ENCODE measurements around the gene EFNA3.

EFNA3 gene

DNA sequence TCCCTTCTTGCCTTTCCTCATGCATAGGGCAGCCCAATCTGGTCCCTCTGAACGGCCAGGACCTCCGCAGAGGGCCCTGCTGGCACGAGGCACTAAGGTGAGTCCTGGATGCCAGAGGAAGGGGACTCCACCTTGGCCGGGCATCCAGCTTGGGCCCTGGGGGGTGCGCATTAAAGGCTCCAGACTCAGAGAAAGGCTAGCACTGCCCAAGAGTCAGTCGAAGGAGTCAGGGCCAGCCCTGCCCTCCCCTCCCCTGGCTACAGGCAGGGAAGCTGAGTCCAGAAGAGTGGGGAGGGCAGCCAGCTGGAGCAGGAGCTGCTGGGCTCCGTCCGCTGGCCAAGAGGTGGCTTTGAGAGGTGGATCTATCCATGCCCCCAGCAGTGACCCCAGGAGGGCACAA lies 17.9 kb upstream of the EFNA3 start:
- TF ChIP-seq, protein P1, sequence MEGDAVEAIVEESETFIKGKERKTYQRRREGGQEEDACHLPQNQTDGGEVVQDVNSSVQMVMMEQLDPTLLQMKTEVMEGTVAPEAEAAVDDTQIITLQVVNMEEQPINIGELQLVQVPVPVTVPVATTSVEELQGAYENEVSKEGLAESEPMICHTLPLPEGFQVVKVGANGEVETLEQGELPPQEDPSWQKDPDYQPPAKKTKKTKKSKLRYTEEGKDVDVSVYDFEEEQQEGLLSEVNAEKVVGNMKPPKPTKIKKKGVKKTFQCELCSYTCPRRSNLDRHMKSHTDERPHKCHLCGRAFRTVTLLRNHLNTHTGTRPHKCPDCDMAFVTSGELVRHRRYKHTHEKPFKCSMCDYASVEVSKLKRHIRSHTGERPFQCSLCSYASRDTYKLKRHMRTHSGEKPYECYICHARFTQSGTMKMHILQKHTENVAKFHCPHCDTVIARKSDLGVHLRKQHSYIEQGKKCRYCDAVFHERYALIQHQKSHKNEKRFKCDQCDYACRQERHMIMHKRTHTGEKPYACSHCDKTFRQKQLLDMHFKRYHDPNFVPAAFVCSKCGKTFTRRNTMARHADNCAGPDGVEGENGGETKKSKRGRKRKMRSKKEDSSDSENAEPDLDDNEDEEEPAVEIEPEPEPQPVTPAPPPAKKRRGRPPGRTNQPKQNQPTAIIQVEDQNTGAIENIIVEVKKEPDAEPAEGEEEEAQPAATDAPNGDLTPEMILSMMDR (IDR thresholded peaks at IDR 0.05), result no peak

DNA sequence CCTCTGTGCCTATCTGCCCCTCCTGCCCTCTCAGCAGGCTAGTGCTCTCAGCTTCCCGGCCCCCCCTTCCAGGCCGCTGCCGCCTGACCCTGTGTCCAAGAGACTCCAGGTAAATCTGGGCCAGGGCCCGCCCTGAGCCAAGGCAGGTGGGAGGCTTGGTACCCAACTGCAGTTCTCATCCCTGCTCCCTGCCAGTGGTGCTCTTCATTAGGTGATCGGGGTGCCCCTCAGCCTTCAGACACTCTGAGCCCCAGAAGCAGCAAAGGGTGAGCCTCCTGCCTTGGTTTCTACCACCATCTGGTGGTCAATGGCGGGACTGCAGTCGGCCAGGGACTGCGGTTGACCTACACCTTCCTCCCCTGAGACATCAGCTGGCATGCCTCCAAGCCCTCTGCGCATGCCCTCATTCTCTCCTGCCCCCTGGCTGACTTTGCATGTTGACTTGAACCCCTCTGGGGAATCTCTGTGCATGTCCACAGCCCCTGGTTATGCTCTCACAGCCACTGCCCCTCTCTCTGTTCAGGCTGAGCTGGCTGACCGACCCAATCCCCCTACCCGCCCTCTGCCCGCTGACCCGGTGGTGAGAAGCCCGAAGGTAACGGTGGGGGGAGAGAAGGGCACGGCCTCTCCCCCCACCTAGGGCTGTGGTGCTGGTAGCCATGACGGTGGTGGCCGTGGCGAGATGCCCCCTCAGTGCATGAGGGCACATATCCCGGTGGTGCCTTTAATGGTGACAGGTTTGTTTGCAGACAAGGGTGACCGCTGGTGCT lies 17.1 kb upstream of the EFNA3 start:
- TF ChIP-seq, protein P1 (IDR thresholded peaks at IDR 0.05), result peak; percentile 99

DNA sequence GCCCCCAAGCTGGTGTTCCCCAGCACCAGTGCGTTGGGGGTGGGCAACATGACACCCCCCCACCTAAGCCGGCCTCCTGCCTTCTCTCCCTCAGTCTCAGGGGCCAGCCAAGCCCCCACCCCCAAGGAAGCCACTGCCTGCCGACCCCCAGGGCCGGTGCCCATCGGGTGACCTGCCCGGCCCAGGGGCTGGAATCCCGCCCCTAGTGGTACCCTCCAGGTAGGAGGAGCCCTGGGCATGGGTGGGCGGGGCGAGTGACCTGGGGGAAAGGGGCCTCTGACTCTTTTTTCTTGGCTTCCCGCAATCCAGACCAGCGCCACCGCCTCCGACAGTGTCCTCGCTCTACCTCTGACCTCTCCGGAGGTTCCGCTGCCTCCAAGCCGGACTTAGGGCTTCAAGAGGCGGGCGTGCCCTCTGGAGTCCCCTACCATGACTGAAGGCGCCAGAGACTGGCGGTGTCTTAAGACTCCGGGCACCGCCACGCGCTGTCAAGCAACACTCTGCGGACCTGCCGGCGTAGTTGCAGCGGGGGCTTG lies 16.4 kb upstream of the EFNA3 start:
- TF ChIP-seq, protein P1 (IDR thresholded peaks at IDR 0.05), result no peak

DNA sequence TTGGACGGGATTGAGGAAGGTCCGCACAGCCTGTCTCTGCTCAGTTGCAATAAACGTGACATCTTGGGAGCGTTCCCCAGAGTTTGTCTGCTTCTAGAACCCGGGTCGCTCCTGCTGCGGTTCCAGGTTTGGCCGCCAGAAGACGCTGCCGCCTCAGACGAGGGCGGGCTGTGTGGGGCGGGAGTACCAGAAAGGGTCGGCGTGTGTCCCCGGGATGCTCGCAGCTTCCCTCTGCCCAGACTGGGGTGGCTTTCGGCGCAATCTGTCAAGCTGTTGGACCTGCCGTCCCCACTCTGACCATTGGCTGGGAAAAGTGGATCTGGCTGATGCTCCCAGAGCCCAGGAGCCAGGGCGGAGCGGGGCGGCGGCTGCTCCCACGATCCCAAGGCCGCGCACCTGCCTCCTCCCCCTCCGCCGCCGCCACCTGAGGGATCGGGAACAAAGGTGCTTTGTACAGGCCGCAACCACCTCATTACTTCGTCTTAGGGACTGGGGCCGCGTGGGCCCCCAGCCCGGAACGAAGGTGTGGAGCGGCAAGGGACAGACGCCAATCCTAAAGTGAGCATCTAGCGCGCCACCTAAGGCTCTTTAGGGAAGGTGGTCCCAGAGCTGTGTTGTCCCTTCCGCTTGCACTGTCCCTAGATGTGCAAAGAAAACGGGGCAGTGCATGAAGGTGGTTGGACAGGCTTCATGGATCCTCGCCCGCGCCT lies 15.8 kb upstream of the EFNA3 start:
- TF ChIP-seq, protein P1 (IDR thresholded peaks at IDR 0.05), result no peak

DNA sequence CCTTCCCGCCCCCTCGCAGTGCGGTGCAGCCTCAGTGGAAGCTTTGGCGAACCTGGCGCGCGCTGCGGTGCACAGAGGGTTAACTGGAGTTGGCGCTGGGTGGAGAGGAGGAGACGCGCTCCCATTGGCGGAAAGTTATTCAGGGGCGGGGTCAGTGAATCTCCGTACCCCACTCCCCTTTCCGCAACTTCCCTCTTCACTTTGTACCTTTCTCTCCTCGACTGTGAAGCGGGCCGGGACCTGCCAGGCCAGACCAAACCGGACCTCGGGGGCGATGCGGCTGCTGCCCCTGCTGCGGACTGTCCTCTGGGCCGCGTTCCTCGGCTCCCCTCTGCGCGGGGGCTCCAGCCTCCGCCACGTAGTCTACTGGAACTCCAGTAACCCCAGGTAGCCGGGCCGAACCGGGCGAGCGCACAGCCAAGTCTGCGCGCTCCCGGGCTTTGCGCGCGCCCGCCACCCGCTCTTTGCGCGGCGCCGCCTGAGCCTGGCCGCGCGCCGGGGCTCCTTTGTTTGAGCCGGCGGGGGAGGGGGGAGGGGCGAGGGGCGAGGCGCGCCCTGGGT lies 15.0 kb upstream of the EFNA3 start, which contains the start of gene EFNA4:
Gene EFNA4, plus strand, starts transcription at position 191 of the 561 bp plus-strand sequence. Its CDS starts 84 bp downstream, at position 275.
- TF ChIP-seq, protein P1 (IDR thresholded peaks at IDR 0.05), result no peak

DNA sequence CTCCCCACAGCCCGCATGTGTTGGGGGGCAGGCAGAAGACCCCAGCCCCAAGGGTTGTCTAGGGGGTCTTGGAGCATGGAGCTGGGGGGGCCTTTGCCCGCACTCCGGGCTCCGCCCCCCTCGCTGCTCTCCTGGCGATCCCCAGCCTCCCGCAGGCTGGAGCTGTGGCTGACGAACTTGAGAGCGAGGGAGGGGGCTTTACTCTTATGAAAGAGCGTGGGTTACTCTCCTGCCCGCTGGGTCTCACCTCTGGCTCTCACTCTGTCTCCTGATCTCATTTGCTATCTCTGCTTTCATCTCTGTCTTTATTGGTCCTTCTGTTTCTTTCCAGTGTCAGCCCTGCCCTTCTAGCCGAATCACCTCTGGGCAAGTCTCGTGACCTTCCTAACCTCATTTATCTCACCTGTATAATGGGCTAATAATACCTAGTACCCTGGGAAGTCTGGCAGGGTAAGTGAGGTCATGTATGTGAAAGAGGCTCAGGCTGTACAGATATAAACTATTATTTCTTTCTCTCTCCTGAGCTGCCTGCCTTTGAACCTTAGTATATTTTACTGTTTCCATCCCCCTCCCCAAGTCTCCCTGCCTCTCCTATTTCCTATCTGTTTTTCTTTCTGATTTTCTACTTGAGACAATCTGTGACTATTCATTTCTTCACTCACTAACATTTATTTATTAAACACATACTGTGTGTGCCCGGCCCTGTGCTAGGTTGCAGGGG lies 14.4 kb upstream of the EFNA3 start:
- TF ChIP-seq, protein P1 (IDR thresholded peaks at IDR 0.05), result no peak

DNA sequence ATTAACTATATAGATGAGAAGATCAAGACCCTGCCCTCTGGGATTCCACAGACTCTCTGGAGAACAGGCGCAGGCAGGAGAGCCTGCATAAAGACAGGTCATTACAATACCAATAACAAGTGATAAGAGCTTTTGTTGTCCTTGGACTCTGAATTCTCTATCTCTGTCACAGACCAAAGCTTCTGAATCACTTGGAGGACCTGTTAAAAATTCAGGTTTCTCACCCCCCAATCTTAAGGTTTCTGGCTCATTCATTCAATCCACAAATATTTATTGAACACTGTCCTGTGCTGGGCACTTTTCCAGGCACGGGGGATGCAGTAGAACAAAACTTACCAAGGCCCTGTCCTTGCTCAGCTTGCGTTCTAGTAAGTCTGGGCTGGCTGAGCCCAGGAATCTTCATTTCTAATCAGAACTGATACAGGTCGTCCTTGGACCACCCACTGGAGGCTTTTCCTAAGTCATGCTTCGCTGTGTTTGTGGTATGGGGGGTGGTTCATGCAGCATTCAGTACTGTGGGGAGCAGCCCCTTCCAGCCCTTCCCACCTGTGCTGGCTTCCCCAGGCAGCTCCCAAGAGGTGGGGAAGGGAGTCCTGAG lies 13.7 kb upstream of the EFNA3 start:
- TF ChIP-seq, protein P1 (IDR thresholded peaks at IDR 0.05), result no peak
